Measurements from ENCODE around the gene RNF213.

The RNF213 gene

DNA sequence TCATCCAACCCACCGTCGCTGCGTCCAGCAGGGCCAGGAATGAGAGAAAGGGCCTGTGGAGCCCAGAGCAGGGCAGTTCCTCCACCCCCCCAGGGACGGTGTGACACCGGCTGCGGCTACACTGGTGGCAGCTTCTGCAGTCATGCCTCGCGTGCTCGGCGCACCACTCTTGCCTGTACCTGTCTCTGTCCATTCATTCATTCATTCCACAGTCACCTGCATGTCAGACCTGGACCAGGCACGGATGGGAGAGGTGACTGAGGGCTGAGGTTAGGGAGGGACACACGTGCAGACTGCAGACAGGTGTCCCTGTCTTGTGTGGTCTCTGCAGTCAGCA lies 181.6 kb downstream of the RNF213 start:
- no peak for DNase-seq

DNA sequence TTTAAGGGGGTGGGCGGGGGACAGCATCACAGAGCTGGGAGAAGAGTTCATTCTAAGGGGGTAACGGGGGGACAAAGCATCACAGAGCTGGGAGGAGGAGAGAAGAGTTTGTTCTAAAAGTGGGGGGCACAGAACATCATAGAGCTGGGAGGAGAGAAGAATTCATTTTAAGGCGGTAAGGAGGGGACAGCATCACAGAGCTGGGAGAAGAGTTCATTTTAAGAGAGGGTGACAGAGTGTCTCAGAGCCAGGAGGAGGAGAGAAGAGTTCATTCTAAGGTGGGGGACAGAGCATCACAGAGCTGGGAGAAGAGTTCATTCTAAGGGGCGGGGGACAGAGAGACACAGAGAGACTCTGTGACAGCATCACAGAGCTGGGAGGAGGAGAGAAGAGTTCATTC lies 182.1 kb downstream of the RNF213 start:
- no peak for DNase-seq

DNA sequence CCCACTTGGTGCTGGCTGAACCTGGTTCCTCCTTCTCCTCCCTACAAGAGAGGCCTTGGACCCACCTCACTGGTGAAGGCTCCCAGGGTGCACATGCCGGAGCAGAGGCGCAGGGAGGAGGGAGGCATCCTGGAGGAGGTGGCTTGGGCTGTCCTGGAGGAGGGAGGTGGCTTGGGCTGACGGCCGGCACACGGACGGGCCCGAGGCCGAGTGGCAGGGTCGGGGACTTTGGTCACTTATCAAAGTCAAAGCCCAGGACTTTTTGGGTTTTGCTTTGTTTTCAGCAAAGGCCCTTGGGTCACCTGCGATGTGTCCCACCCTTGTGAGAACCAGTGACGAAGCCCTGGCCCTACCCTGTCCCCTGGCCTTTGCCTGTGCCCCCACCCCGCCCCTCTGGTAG lies 182.8 kb downstream of the RNF213 start:
- no peak for DNase-seq

DNA sequence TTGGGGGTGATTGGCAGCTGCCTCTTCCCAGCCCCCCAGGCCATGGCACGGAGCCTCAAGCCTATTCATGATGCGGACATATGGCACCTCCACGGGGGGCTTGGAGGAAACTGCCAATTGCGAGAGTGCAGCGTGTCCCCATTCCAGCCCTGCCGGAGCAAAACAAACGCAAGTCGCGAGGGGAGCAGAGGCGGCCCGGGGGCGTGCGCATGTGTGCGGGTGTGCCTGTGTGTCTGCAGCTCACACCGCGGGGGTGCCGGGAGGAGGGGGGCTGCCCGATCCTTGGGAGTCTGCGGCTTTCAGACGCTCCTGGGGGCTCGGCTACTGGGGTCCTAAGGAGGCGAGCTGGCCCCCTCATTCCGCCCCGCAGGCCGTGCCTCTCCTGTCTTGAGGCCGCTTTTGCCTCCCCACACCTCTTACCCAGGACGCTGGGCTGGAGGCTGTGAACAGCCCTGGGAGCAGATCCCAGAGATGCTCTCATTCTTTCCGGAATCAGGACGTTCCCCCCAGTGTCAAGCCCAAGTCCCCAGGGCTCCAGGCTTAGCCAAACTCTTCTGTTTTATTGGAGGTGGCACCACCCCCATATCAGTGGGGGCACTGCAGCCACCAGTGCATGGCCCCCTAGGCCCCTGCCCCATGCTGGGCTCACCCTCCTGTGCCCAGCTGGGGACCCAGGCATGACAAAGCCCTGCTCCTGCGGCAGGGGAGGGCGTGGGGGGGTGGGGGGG lies 183.4 kb downstream of the RNF213 start:
- no peak for DNase-seq

DNA sequence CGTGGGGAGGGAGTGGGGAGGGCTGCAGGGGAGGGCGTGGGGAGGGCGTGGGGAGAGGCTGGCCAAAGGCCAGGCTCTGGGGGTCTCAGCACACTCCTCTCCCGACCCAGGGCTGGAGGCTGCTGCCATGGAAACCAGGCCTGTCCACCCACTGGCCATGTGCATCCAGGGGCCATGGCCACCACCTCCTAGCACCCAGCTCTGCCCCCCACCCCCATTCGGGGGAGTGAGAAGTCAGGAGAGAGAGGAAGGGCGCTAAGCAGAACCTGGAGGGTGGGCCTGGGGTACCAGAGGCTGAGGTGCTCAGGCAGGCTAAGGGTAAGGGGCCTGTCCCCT lies 184.0 kb downstream of the RNF213 start:
- DNase-seq, result no peak

DNA sequence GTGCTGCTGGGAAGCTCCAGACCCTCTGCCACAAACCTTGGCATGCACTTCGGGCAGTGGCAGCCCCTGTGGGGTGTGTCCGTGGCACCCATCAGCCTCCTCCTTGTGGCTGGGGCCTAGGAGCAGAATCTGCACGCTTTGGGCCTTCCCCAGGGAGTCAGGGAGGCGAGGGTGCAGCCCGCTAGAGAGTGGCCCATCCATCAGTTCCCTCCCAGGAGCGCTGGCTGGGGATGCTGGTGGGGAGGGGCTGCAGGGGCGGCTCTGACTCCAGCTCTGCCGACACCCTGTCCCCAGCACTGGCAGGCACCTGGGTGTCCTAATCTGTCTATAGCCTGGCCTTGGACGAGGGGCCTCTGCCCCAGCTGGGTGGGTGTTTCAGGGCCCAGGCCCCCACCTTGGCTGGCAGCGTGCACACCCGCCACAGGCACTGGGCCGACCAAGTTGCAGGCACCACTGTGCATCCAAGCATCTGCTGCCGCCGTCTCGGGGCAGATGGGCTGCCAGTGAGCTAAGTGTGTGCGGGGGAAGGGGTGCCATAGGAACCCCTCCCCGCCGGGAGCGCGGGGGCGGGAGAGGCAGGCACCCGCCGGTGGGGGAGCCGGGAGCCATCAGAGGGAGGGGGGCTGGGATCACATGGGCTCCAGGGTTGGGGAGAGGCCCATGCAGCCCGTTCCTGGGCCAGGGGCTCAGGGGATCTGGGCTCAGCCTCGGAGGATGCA lies 184.5 kb downstream of the RNF213 start:
- no peak for DNase-seq

DNA sequence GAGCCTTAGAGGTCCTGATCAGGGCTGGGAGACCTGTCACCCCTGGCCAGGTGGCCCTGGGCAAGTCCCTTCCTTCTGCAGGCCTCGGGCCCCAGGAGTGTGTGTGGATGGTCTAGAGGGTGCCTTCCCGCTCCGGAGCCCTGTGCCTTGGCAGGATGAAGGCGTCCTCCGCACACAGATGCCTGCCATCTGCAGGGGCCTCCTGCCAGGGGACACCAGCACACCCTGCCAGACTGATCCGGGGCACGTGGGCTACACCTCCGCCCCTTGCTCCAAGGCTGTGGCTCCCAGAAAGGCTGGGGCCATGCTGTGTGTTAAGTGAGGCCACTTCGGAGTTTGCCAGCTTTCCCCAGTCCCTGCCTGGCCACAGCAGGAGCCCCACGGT lies 185.1 kb downstream of the RNF213 start:
- no peak for DNase-seq

DNA sequence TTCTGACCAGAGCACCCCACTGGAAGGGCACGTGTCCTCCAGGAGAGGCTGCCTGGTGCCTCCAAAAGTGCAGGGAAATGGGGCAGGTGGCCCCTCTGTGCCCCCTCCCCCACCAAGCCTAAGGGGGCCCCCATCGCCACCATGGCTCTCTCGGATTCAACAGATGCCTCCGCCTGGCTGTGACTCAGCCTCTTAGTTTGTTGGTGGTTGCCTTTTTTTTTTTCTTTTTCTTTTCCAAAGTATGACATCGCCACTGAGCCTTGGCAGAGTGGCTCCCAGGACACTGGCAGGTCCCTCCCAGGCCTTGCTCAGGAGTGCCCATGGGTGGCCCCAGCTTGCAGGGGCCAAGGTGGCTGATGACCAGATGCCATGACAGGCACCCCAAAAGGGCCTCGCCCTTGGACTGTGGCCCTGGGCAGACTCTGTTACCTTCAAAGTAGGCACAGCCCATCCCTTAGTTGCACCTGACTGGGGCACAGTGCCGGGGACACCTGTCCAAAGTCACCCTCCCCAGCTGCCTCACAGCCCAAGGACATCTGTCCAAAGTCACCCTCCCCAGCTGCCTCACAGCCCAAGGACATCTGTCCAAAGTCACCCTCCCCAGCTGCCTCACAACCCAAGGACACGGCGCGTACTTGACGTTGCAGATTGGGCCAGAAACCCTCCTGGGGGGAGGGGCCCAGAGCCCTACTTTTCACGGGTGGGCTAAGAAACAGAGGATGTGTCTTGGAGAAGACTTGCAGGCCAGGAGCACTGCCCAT lies 186.2 kb downstream of the RNF213 start:
- DNase-seq, result no peak

DNA sequence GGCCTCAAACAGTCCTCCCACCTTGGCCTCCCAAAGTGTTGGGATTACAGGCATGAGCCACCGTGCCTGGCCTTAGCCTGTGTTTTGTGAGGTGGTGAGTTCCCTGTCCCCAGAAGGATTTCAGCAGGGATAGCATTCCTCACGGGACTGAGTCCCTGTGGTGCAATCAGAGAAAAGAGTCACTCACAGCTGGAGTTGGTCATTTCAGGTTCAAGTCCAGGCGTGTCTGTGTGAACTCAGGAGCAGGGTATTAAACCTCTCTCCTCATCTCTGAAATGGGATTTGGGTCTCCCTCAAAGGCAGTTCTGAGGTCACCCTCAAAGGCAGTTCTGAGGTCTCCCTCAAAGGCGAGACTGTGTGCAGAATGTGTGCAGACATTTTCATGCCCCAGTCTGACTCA lies 187.1 kb downstream of the RNF213 start:
- DNase-seq, result no peak

Data from activated CD4-positive, alpha-beta T cell treated with anti-CD3 and anti-CD28 coated beads, Interleukin-10, Interleukin-2, amounts not matched to agents 100 ng/mL and 50 ng/mL, durations not matched to agents 16 hours and 8 hours (primary cell).